ENCODE results near the gene NSMF.
"Not testable (repeated sequence)": the region's sequence is repeated elsewhere in the genome, so short reads cannot be mapped to it uniquely, and the experiment has no call there.

NSMF gene

GRCh38 chr9:137415451-137415850, 43.7 kb downstream of the NSMF start:
- DNase-seq (ENCODE audit: low read depth in 2 of 2): no peak

- no peak for DNase-seq (ENCODE audit: low read depth in 2 of 2)
Measured at GRCh38 chr9:137412431-137412830, 46.7 kb downstream of the NSMF start.

GRCh38 chr9:137411645-137412380, 47.3 kb downstream of the NSMF start:
- DNase-seq (ENCODE audit: low read depth in 2 of 2): peak in 1 of 2 donors; percentile 36

- DNase-seq (ENCODE audit: low read depth in 2 of 2): no peak
Measured at GRCh38 chr9:137411260-137411644, 47.9 kb downstream of the NSMF start.

GRCh38 chr9:137410891-137411249, 48.3 kb downstream of the NSMF start:
- DNase-seq (ENCODE audit: low read depth in 2 of 2): no peak

- DNase-seq (ENCODE audit: low read depth in 2 of 2): not testable (repeated sequence)
Measured at GRCh38 chr9:137410236-137410890, 48.8 kb downstream of the NSMF start.

GRCh38 chr9:137409515-137409914, 49.6 kb downstream of the NSMF start:
- no peak for DNase-seq (ENCODE audit: low read depth in 2 of 2)

GRCh38 chr9:137408651-137409405, 50.3 kb downstream of the NSMF start:
- DNase-seq (ENCODE audit: low read depth in 2 of 2): no peak

- DNase-seq (ENCODE audit: low read depth in 2 of 2): no peak
Measured at GRCh38 chr9:137407590-137408300, 51.4 kb downstream of the NSMF start.

- DNase-seq (ENCODE audit: low read depth in 2 of 2): peak; percentile 38 to 64
Measured at GRCh38 chr9:137406876-137407589, 52.1 kb downstream of the NSMF start.

- DNase-seq (ENCODE audit: low read depth in 2 of 2): no peak
Measured at GRCh38 chr9:137406085-137406760, 52.9 kb downstream of the NSMF start.

GRCh38 chr9:137405677-137406081, 53.5 kb downstream of the NSMF start:
- no peak for DNase-seq (ENCODE audit: low read depth in 2 of 2)

- no peak for DNase-seq (ENCODE audit: low read depth in 2 of 2)
Measured at GRCh38 chr9:137404961-137405567, 54.1 kb downstream of the NSMF start.

- no peak for DNase-seq (ENCODE audit: low read depth in 2 of 2)
Measured at GRCh38 chr9:137403269-137403668, 55.9 kb downstream of the NSMF start.

- DNase-seq (ENCODE audit: low read depth in 2 of 2): no peak
Measured at GRCh38 chr9:137402746-137403145, 56.4 kb downstream of the NSMF start.

GRCh38 chr9:137398561-137399468, 60.3 kb downstream of the NSMF start:
- no peak for DNase-seq (ENCODE audit: low read depth in 2 of 2)

GRCh38 chr9:137397675-137398423, 61.3 kb downstream of the NSMF start:
- peak in 1 of 2 donors; percentile 35 for DNase-seq (ENCODE audit: low read depth in 2 of 2)

Data from stimulated activated CD4-positive, alpha-beta T cell treated with anti-CD3 and anti-CD28 coated beads, Interleukin-15, amount 100 ng/mL, for 48 hours (primary cell).